Cardiac muscle cell (in vitro differentiated cells and primary cell): ENCODE data around the gene PADI3. TPM values are rescaled to one million over a fixed set of nuclear protein-coding genes. Genes with fewer than 3 reads are reported as not detected.
A peak's percentile ranks its signal among the peaks of the same experiment; 100 is the strongest.

Experiments
- DNase-seq, 2 donors: peaks; one replicate each; pipeline versions ENCODE4 v3.0.0 to v3.0.0-alpha.2; 2010 to 2017; ENCODE audit warnings: low read depth in 1 of 2, low spot score in 1 of 2
- H3K27ac ChIP-seq: fragments of 200-600 bp; sonication (generic); 2 replicates; pipeline ENCODE4 v1.5.1; 2016
- H3K27me3 ChIP-seq: fragments of 200-600 bp; sonication (generic); 2 replicates; pipeline ENCODE4 v1.6.0; 2016; ENCODE audit warnings: control low read depth
- H3K36me3 ChIP-seq: fragments of 200-600 bp; sonication (generic); 2 replicates; pipeline ENCODE4 v1.5.1; 2016; ENCODE audit warnings: control low read depth
- H3K4me1 ChIP-seq: fragments of 200-600 bp; sonication (generic); 2 replicates; pipeline ENCODE4 v1.8.1; 2017; ENCODE audit warnings: low read depth, mild to moderate bottlenecking, mixed run types
- H3K4me3 ChIP-seq: fragments of 200-600 bp; sonication (generic); 2 replicates; pipeline ENCODE4 v1.5.1; 2016; ENCODE audit warnings: mild to moderate bottlenecking
- H3K9me3 ChIP-seq: fragments of 200-600 bp; sonication (generic); 2 replicates; pipeline ENCODE4 v1.5.1; 2017; ENCODE audit warnings: low read depth, mild to moderate bottlenecking, control low read depth
- CTCF ChIP-seq: IDR thresholded peaks from 2 replicates; pipeline ENCODE4 v1.5.1; 2012; ENCODE audit warnings: low read depth, mild to moderate bottlenecking, low read length
- polyA plus RNA-seq: library from polyadenylated mRNA; unstranded; fragments of >200 nt; fragmentation: Nextera tagmentation; extraction: Ambion mirVana; gene quantifications from 2 replicates; pipeline ENCODE4 v1.2.1, GENCODE V29; 2016
- total RNA-seq: library from RNA; depleted of rRNA; stranded (reverse); fragments of >200 nt; gene quantifications from 2 replicates; pipeline ENCODE4 v1.2.3, GENCODE V29; 2016

Gene PADI3
- total and polyA plus RNA-seq, 2 experiments from 2014 or later, result 0.24 TPM; not detected in 1

GRCh38 chr1:17281775-17282181 lies 32.9 kb downstream of the PADI3 start:
- Histone ChIP-seq H3K27me3 (peaks cover 3% of the 10 kb centered on the region), H3K4me3 (no peak overlapping the region), H3K36me3 (no peaks in the 10 kb centered on the region), H3K27ac (no peak overlapping the region), H3K4me1 (no peaks in the 10 kb centered on the region), H3K9me3 (no peaks in the 10 kb centered on the region)
- no peak for DNase-seq
- TF ChIP-seq CTCF, result no peak

GRCh38 chr1:17282836-17283235 lies 33.9 kb downstream of the PADI3 start:
- no peaks in the 10 kb centered on the region for H3K9me3 ChIP-seq
- no peak overlapping the region for H3K27ac ChIP-seq
- no peak for DNase-seq
- H3K27me3 ChIP-seq, result peaks cover 3% of the 10 kb centered on the region
- H3K4me3 ChIP-seq, result no peak overlapping the region
- H3K36me3 ChIP-seq, result no peaks in the 10 kb centered on the region
- TF ChIP-seq CTCF, result no peak
- H3K4me1 ChIP-seq, result no peaks in the 10 kb centered on the region

- H3K9me3 ChIP-seq, result no peaks in the 10 kb centered on the region
- TF ChIP-seq CTCF, result no peak
- H3K4me1 ChIP-seq, result no peaks in the 10 kb centered on the region
- no peaks in the 10 kb centered on the region for H3K36me3 ChIP-seq
- H3K27me3 ChIP-seq, result peaks cover 3% of the 10 kb centered on the region
- H3K4me3 ChIP-seq, result no peak overlapping the region
- no peak overlapping the region for H3K27ac ChIP-seq
- no peak for DNase-seq
Observed at GRCh38 chr1:17286646-17287045, 37.7 kb downstream of the PADI3 start.

GRCh38 chr1:17287130-17287776 lies 38.4 kb downstream of the PADI3 start:
- DNase-seq, result peak in 1 of 2 donors; percentile 88
- Histone ChIP-seq H3K4me1 (no peaks in the 10 kb centered on the region), H3K9me3 (no peaks in the 10 kb centered on the region), H3K36me3 (no peaks in the 10 kb centered on the region), H3K4me3 (no peak overlapping the region), H3K27ac (no peak overlapping the region), H3K27me3 (peaks cover 3% of the 10 kb centered on the region)
- TF ChIP-seq CTCF, result no peak

GRCh38 chr1:17289721-17290120 lies 40.8 kb downstream of the PADI3 start:
- H3K9me3 ChIP-seq, result no peaks in the 10 kb centered on the region
- TF ChIP-seq CTCF, result no peak
- no peaks in the 10 kb centered on the region for H3K36me3 ChIP-seq
- no peak overlapping the region for H3K4me3 ChIP-seq
- H3K27ac ChIP-seq, result no peak overlapping the region
- peak in 1 of 2 donors; percentile 25 for DNase-seq
- H3K27me3 ChIP-seq, result no peaks in the 10 kb centered on the region
- H3K4me1 ChIP-seq, result no peaks in the 10 kb centered on the region
